HG03457 (cell line): ENCODE data around the gene CD99L2.

Experiments
- ATAC-seq: cut with Tn5 transposase; IDR thresholded peaks from one replicate; pipeline ENCODE4 v1.9.1; 2021; ENCODE audit warnings: moderate number of reproducible peaks; ENCODE audit not compliant: unreplicated experiment

CD99L2 gene, protein sequence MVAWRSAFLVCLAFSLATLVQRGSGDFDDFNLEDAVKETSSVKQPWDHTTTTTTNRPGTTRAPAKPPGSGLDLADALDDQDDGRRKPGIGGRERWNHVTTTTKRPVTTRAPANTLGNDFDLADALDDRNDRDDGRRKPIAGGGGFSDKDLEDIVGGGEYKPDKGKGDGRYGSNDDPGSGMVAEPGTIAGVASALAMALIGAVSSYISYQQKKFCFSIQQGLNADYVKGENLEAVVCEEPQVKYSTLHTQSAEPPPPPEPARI

DNA sequence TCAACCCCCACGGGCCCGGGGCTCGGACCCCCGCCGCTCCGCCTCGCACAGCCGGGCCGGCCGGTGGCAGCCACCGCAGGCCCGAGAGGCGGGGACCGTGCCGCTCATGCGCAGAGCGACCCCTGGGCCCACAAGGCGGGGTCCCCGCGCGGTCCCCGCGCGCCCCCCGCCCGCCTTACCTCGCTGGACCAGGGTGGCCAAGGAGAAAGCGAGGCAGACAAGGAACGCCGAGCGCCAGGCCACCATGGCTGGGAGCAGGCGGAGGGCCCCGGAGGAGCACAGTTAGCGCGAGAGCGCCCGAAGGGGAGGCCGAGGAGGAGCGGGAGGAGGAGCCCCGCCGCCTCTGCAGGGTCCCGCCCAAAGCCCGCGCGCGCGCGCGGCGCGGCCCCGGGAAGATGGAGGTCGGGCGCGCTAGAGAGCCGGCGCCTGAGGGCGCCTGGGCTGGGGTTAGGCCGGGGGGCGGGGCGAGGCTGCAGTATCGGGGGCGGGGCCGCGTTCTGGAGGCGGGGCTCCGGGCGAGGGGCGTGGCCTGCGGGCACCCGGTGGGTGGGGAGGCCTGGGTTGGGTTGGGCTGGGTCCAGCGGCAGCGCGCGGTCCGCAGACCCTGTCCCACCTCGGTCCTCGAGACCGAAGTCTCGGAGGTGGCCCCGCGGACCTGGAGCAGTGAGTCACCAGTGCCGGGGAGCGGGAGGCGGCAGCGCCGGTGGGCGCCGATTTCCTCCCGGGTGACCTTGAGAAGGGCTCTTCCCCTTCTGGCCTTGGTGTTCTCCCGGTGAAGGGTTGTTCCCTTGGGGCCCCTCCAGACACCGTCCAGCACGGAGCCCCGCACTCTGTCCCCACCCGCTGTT, at the start of gene CD99L2:
CD99L2 (minus strand) TSS at position 326 of the 848 bp plus-strand sequence; CDS start at position 246, 80 bp downstream.
- peak; percentile 85 for ATAC-seq

DNA sequence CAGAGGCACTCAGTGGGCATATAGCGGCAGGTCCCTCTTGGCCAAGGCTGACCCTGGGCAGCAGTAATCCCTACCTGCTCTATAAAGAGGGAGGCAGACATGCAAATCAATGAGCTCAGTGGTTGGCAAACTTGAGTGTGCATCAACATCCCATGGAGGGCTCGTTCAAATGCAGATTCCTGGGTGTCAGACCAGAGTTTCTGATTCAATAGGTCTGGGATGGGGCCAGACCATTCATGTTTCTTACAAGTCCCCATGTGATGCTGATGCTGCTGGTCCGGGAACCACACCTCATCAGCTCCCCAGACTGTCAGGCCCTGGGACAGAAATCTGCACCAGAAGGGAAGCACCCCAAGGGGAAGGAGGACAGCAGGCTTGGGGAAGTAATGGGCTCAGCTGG, 45.8 kb upstream of the CD99L2 start:
- ATAC-seq: no peak

DNA sequence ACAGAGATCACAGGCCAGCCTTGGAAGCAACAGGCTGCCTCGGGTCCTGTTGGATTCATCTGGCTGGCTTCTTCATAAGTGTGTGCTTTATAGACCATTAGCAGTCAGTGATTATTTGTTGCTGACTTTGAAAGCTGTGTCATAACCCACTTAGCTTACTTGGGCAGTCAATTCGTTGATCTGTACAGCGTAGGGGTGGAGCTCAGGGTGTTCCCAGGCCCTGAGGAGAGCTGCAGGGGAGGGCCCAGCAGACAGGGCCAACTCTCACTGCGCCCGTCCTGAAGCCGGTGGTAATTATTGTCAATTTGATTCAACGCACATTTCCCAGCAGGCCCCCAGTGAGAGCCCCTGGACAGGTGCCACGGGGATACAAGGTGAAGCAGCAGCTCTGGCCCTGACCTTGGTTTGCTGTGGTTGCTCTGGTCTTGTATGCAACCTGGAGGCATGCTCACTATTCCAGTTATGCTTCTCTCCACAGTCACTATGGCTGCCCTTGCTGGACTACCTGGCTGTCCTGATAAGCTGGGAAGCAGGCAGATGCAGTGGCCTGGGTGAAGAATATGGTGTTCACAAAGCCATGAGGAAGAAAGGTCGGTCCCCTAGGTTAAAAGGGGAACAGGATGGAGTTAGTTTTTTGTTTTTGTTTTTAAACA, 44.6 kb upstream of the CD99L2 start:
- no peak for ATAC-seq

DNA sequence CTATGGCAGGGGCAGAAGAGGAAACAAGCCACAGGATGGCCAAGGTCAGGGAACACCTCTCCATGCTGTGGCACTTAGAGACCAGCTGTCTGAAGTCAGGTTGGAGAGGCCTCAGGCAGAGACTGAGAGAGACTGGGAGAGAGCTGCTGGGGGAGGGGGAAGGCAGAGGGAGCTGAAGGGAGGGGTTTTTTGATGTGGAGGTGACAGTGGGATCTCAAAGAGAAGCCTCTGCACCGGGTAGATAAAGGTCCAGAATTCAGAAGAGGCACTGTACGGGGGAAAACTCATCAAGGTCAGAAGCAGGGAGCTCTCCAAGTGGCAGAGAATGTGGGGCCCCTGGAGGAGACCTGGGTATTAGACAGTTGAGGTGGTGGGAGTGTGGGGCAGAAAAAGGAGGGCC, 43.1 kb upstream of the CD99L2 start:
- no peak for ATAC-seq

DNA sequence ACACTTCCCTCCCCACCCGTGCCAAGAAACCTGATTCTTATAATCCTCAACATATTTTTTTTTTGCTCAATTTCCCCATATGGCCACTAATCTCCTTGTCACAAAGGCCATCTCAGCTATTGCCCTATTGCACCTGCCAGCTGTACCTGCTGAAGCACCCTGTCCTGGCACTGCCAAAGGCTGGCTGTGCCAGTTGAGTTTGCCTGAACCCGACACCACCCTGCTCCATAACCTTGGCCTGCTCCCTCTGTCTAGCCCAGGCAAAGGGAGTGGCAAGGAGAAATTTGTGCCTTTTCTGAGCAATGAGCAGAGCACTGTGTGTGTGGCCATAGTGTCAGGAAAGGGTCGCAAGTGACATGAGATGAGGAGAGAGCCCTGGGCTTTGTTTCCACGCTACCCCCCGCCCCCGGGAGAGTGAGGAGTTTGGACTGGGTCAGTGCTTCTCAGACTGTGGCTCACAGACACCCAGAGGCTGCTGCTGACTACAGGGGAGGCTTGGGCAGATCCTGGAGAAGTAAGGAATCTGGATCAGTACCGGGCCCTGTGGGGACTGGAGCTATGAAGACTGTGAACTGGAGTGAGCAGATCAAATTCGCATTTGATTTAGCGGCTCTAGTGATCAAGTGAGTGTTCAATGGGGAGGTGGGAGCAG, 42.5 kb upstream of the CD99L2 start:
- ATAC-seq: no peak

DNA sequence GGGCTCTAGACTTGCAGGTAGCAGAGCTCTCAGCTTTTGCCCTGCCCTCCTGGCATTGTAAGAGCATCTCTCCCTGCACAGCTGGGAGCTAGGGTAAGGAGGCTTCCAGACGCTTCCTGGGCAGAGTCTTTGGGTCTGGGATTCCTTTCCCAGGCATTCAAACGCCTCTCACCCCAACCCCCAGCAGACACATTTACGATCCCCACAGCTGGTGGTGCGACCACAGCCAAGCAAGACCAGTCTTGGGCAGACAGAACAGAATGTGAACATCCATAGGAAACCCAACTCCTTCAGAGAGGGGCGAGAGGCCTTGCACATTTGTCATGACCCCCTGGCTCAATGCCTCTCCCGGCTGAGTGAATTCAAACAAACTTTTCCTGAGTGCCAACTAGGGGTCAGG, 38.1 kb upstream of the CD99L2 start:
- ATAC-seq: no peak

DNA sequence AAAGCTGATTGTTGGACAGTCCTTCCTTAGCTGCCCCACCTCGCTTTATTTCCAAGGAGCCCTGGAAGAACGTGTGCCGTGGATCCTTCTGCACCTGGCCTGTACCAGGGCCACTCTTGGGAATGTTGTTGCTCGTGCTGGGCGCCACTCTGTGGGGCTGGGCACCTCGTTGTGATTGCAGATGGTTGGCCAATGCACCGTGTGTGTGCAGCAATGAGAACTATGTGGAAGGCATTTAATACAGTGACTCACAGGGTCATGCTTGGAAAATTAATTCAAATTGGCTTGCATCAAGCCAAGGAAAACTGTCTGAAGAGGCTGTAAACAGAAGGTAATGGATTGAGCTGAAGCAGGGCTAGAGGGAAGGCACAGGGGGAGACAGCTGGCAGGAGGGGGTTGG, 37.0 kb upstream of the CD99L2 start:
- no peak for ATAC-seq

DNA sequence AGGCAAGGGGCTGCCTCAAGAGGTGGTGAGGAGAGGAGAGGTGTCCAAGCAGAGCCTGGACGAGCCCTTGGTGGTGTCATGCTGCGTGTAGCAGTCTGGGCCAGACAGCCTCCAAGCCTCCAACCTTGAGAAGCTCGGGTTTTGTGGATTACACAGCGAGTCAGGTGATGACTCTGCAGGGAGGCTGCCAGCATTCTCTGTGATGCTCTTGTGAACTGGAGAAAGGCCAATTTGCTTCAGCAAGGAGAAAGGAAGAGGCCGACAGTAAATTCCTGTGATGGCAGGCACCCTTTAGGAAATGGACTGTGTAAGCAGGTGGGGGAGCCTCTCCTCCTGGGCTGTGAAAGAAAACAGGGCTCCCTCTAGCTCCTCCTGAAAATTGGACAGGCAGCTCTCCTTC, 36.0 kb upstream of the CD99L2 start:
- no peak for ATAC-seq

DNA sequence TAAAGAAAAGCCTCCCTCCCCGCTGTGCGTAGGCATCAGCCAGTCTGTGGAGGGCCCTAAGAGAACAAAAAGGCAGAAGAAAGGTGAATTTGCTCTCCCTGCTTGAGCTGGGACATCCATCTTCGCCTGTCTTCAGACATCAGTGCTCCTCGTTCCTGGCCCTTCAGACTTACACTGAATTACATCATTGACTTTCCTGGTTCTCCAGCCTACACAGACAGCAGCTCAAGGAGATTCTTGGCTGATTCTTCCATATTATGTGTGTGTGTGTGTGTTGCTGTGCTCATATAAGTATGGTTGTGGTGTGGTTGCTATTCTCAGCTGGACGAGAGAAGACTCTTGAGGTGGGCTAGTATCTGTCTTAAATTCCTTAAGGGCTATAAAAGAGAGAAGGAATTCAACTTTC, 35.5 kb upstream of the CD99L2 start:
- no peak for ATAC-seq

DNA sequence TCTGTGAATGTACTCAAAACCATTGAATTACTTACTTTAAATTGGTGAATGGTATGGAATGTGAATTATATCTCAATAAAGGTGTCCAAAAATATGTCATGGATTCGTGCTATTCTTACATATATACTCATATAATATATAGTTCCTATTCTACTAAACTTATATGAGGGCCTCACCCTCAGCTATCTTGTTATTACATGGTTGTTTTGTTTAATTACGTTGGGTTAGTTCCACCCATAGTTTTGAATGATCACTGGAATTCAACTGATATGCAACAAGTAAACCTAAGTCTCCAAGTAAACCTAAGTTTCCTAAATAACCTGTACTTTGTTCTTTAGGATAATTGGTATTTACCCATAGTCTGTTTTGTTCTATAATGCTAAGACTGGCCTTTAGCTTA, 30.6 kb upstream of the CD99L2 start:
- no peak for ATAC-seq

DNA sequence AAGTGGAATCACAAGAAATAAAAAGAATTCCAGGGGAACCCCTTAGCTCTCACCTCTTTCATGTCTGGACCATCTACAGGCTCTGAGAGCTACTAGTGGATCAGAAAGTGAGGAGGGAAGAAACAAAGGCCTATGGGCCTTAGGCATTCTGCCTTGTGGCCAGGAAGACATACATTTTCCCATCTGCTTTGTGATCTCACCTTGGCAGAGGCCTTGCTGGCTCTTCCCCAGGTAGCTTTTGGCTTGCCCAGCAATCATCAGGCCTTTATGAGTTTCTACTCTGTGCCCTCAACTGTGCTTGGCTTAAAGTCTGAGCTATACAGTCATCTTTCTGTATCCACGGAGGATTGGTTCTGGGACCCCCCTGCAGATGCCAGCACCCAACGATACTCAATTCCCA, 28.3 kb upstream of the CD99L2 start:
- ATAC-seq: no peak

DNA sequence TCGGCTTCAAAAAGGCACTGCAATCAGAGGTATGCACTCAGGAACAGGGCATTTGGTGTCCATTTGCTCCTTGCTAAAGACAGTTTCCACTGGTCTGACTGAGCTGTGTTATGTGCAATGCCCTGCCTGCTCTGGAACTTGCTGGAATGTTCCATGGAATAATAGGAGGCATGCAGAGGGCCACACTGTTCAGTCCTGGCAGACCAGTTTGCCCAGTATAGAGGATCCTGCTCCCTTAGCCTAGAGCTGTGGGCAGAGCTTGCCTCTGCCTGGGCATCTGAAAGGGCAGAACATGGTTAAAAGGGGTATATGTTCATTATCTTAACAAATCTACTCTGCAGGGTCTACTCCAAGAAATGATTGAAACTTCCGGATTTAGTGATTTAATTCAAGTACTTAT, 27.8 kb upstream of the CD99L2 start:
- no peak for ATAC-seq

DNA sequence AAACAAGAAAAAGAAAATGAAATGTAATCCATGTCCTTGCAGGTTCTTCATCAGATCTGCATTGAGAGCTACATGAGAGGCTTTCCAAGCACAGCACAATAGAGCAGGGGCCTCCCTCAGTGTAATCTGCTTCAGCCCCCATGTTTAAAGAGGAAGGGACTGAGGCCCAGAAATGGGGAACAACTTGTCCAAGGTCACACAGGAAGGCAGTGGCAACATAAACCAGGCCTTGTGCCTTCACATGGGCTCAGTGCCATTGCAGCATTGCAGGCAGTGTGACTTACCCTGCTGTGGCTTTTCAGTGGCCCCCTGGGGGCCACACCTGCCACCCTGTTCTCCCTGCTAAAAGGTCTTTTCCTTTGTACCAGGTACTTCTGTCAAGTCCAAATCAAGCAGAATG, 20.9 kb upstream of the CD99L2 start:
- ATAC-seq: no peak

DNA sequence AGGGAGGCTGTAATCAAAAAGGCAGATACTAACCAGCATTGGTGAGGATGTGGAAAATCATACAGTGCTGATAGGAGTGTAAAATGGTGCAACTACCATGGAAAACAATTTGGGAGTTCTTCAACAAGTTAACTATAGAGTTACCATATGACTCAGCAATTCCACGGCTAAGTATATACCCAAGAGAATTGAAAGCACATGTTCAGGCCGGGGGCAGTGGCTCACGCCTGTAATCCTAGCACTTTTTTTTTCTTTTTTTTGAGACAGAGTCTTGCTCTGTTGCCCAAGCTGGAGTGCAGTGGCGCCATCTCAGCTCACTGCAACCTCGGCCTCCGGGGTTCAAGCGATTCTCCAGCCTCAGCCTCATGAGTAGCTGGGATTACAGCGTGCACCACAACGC, 15.0 kb upstream of the CD99L2 start:
- no peak for ATAC-seq

DNA sequence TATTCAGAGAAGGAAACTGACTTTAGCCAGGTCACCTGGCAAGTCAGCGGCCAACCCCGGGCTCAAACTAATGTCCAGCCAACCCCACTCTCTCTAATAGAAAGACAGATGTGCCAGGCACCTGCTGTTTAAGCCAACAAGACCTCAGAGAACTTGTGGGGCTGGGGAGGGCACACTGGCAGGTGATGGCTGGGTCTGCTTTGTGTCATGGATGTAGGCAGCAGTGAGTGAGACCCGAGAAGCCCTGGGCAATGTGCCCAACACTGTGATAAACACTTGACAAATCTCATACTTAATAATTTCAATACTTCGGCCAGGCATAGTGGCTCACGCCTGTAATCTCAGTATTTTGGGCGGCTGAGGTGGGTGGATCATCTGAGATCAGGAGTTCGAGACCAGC, 9.0 kb upstream of the CD99L2 start:
- ATAC-seq: no peak

DNA sequence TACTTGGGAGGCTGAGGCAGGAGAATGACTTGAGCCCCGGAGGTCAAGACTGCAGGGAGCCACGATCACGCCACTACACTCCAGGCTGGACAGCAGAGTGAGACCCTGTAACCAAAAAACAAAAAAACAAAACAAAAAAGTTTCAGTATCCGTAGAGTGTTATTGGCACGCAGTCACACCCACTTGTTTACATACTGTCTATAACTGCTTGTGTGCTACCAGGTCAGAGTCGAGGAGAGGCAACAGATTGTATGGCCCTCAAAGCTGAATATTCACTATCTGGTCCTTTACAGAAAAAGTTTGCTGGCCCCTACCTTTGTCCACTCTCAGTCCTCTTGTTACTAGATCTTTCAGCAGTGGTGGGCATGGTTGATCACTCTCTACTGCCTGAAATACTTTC, 8.2 kb upstream of the CD99L2 start:
- no peak for ATAC-seq

DNA sequence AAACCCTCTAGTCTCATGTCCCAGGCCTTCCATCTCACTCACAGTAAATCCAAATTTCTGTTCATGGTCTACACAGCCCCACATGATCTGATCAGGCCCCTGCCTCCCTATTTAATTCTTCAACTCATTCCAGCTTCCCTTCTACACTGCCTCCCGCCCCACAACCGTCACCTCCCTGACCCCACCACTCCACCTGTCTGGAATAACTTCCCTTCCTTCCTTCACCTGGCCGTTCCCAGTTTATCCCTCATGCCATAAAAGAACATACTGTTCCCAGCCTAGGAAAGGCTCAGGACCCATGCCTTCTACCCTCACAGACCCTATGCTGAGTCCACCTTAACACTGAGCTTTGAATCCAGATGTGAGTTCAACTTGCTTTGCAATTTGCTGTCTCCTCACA, 6.8 kb upstream of the CD99L2 start:
- no peak for ATAC-seq

DNA sequence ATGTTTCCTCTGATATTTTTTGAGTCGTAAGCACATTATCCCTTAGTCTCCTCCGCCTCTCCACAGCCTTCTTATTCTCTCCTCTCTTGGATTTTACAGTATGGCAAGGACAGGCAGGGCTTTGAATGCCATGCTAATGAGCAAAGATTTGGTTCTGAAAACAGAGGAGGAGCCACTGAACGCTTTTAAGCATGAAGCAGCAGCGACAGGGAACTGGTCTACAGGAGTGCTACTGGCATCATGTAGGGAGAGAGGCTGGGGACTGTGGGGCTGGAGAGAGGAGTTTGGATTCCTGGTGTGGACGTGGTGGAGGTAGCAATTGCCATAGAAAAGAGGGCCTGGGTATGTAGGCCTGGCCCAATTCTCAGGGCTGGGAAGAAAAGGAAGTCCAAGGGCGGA, 4.6 kb upstream of the CD99L2 start:
- ATAC-seq: no peak

DNA sequence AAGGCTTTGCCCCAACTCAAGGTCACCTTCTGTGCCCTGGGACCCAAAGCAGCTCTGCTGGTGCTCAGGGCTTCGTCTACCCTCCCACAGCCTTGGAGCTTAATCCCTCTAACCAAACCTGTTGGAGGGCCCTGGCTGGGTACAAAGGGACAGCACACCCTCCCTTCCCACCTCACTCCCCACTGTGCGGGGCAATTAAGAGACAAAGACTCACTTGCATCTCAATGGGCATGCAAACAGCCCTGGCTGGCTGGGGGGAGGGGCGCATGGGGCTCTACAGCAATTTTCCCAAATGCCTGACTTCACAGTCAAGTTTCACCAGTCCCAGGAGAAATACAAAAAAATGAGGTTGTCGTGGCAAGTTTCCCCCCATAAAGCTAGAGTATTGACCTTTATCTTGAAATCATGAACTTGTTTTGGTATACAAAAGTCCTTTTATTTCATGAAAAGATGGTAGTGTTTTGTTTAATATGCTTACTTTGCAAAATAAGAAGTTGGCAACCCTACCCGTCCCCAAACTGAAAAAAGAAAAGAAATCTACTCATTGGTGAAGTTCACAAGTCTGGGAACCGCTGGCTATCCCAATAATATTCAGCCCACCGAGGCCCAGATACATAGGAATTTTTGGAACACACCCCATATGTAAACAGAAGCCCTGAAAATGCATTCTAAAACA, 4.1 kb upstream of the CD99L2 start:
- no peak for ATAC-seq

DNA sequence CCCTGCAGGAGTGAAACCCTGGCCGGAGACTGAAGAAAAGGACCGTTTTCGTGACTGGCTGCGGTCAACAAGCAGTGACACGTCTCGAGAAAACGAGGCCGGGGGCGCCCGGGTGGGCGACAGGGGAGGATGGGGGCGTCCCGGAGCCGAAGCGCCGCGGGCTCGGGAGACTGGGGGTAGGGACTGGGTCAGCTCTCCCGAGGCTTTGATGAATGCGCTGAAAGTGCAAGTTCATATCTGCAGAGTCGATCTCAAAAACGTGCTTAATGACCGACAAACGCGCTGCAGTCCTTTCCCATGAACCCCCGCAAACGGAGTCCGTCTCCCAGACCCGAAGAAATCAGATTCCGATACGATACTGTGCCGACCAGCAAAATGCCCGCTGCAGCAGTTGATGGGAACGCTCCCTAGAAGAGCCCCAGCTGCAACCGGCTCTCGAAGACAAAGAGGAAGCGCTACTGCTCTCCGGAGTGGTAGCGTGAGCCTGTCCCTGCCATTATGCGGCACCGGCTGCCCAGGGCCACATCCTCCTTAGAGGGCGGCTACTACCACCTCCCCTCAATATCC, 806 bp upstream of the CD99L2 start:
- ATAC-seq: peak; percentile 42
